Stimulated activated CD4-positive, alpha-beta T cell treated with anti-CD3 and anti-CD28 coated beads, Interleukin-1b, Interleukin-23, amount 100 ng/mL, for 1 hour (primary cell): ENCODE results near the gene MRPS18B.
"Not testable (repeated sequence)": the region's sequence is repeated elsewhere in the genome, so short reads cannot be mapped to it uniquely, and the experiment has no call there.

ENCODE experiments used
- DNase-seq, 2 donors: peaks; one replicate each; pipeline ENCODE4 v3.0.0-alpha.2; 2020; ENCODE audit warnings: low read depth in 2 of 2

The MRPS18B gene

GRCh38 chr6:30643656-30644055 is 26.0 kb downstream of the MRPS18B start:
- DNase-seq = no peak

- no peak for DNase-seq
These were observed 27.1 kb downstream of the MRPS18B start for GRCh38 chr6:30644769-30645168.

GRCh38 chr6:30645989-30646388 is 28.3 kb downstream of the MRPS18B start:
- no peak for DNase-seq

- DNase-seq = peak; percentile 84 to 86
These were observed 29.0 kb downstream of the MRPS18B start, which contains the start of gene C6orf136 for GRCh38 chr6:30646450-30647241. C6orf136 (plus strand) TSS chr6:30647133; CDS start chr6:30647232, 99 bp downstream.

GRCh38 chr6:30647242-30648116 is 29.8 kb downstream of the MRPS18B start:
- DNase-seq = peak; percentile 37 to 42

- no peak for DNase-seq
These were observed 33.5 kb downstream of the MRPS18B start for GRCh38 chr6:30651143-30651542.

- no peak for DNase-seq
These were observed 37.4 kb downstream of the MRPS18B start for GRCh38 chr6:30654798-30655742.

GRCh38 chr6:30655743-30656094 is 38.1 kb downstream of the MRPS18B start:
- DNase-seq = no peak

GRCh38 chr6:30656513-30656912 is 38.9 kb downstream of the MRPS18B start:
- no peak for DNase-seq

GRCh38 chr6:30657454-30657853 is 39.8 kb downstream of the MRPS18B start:
- no peak for DNase-seq

- DNase-seq = not testable (repeated sequence)
These were observed 40.3 kb downstream of the MRPS18B start for GRCh38 chr6:30657922-30658321.

- DNase-seq = no peak
These were observed 47.5 kb downstream of the MRPS18B start for GRCh38 chr6:30664994-30665767.

- DNase-seq = not testable (repeated sequence)
These were observed 48.7 kb downstream of the MRPS18B start for GRCh38 chr6:30666300-30666699.

GRCh38 chr6:30670760-30671527 is 53.3 kb downstream of the MRPS18B start:
- DNase-seq = no peak

GRCh38 chr6:30672445-30673253 is 55.0 kb downstream of the MRPS18B start, which contains the start of gene DHX16:
DHX16 (minus strand) TSS chr6:30673006; CDS start chr6:30672841, 165 bp downstream.
- peak; percentile 73 to 79 for DNase-seq
